ENCODE results near the gene MAP1LC3A. TPM values are rescaled to one million over a fixed set of nuclear protein-coding genes. Genes with fewer than 3 reads are reported as not detected.

The MAP1LC3A gene
- total RNA-seq, 1 donor from 2014 or later, result 120 TPM

DNA sequence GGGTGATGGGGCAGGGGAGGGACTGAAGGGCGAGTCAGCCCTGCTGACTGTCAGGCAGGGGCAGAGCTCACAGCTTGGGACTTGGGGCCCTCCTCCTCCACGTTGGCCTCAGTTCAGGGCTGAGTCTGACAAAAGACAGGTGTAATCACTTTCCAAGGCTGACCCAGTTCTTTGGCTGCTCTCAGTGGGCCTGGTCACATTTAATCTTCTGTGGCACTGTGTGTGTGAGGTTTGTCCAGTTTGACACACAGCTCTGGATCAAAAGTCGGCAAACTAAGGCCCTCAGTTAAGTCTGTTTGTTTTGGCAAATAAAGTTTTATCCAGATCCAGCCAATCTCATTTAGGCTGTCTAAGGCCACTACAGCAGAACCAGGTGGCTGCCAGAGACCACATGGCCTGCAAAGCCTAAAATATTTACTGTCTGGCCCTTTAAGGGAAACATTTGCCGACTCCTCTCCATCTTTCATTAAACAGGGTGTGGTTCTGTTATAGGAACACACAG, 5.1 kb upstream of the MAP1LC3A start:
- TF ChIP-seq, protein P1, sequence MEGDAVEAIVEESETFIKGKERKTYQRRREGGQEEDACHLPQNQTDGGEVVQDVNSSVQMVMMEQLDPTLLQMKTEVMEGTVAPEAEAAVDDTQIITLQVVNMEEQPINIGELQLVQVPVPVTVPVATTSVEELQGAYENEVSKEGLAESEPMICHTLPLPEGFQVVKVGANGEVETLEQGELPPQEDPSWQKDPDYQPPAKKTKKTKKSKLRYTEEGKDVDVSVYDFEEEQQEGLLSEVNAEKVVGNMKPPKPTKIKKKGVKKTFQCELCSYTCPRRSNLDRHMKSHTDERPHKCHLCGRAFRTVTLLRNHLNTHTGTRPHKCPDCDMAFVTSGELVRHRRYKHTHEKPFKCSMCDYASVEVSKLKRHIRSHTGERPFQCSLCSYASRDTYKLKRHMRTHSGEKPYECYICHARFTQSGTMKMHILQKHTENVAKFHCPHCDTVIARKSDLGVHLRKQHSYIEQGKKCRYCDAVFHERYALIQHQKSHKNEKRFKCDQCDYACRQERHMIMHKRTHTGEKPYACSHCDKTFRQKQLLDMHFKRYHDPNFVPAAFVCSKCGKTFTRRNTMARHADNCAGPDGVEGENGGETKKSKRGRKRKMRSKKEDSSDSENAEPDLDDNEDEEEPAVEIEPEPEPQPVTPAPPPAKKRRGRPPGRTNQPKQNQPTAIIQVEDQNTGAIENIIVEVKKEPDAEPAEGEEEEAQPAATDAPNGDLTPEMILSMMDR (IDR thresholded peaks at IDR 0.05), result no peak
- Mint-ChIP-seq H3K9me3 (ENCODE audit: low read depth) (no peaks in the 10 kb centered on the region), H3K4me3 (ENCODE audit: unreplicated experiment) (no peak overlapping the region), H3K27me3 (ENCODE audit: low read depth) (no peaks in the 10 kb centered on the region), H3K4me1 (ENCODE audit: low read depth) (peaks cover 14% of the 10 kb centered on the region), H3K27ac (ENCODE audit: unreplicated experiment) (no peak overlapping the region), H3K36me3 (ENCODE audit: low read depth) (no peaks in the 10 kb centered on the region)
- DNase-seq (ENCODE audit: low spot score), result peak; percentile 57

DNA sequence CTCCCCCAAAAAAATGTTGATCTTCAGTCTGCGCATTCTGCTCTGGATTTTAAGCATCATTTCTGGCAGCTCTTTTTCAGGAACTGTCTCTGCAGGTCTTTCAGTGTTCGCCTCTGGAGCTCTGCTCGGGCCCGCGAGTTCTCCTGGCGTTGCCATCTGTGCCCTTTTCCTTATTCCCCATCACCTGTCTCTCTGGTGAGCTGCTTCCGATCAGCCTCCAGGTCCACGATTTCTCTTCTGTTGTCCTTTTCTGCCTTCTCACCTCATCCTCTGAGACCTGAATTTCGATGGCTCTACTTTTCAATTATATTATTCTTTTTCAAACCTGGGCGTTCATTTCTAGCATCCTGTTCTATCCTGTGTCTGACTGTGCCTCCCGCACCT, 590 bp upstream of the MAP1LC3A start:
- TF ChIP-seq, protein P1 (IDR thresholded peaks at IDR 0.05), result no peak
- peak; percentile 26 for DNase-seq (ENCODE audit: low spot score)
- Mint-ChIP-seq H3K36me3 (ENCODE audit: low read depth) (peaks cover 2% of the 10 kb centered on the region), H3K4me1 (ENCODE audit: low read depth) (peaks cover 19% of the 10 kb centered on the region), H3K27ac (ENCODE audit: unreplicated experiment) (peak overlapping the region; percentile 92), H3K9me3 (ENCODE audit: low read depth) (no peaks in the 10 kb centered on the region), H3K4me3 (ENCODE audit: unreplicated experiment) (peak overlapping the region; percentile 88), H3K27me3 (ENCODE audit: low read depth) (no peaks in the 10 kb centered on the region)

DNA sequence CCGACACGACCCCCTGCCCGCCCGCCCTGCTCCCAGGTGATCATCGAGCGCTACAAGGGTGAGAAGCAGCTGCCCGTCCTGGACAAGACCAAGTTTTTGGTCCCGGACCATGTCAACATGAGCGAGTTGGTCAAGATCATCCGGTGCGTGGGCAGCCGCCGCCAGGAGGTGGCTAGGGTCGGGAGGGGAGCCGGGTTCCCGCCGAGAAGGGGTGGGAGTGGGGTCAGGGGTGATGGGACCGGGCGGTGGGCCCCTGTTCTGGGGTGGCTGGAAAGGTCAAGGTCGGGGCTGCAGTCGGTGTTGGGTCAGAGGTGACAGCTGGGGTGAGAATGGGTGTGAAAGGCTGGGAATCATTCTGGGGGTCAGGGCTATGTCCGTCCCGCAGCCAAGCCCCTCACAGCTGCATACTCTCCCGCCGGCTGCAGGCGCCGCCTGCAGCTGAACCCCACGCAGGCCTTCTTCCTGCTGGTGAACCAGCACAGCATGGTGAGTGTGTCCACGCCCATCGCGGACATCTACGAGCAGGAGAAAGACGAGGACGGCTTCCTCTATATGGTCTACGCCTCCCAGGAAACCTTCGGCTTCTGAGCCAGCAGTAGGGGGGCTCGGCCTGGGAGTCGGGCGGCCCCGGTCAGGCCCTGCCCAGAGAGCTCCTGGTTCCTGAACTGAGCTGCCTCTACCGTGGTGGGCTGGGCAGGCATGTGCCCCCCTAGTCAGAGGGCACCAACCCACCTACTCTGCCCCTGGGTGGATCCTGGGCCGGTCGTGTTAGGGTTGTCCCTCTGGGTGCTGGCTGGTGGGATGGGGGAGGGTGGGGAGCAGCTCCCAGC, 1.0 kb downstream of the MAP1LC3A start:
- Mint-ChIP-seq H3K4me1 (ENCODE audit: low read depth) (peaks cover 14% of the 10 kb centered on the region), H3K4me3 (ENCODE audit: unreplicated experiment) (peak overlapping the region; percentile 71), H3K27ac (ENCODE audit: unreplicated experiment) (peak overlapping the region; percentile 85), H3K27me3 (ENCODE audit: low read depth) (no peaks in the 10 kb centered on the region), H3K36me3 (ENCODE audit: low read depth) (peaks cover 2% of the 10 kb centered on the region), H3K9me3 (ENCODE audit: low read depth) (no peaks in the 10 kb centered on the region)
- TF ChIP-seq, protein P1 (IDR thresholded peaks at IDR 0.05), result peak; percentile 32
- peak; percentile 89 for DNase-seq (ENCODE audit: low spot score)

DNA sequence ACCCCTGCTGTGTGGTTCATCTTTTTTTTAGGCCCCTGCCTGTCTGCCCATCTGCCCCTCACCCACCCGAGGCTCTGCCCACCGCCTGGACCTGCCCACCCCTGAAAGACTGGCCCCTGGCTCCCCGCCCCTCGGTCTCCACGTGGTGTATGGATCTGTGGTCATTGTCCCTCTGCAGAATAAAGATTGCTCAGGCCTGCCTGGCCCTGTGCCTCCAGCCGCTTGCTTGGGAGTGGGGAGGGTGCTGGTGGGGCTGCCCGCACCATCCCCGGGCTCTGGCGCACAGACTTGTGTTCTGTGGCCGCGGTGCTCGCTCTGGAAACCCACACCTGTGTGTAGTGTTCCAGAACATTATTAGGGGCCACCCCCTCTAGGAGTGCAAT, 1.6 kb downstream of the MAP1LC3A start:
- Mint-ChIP-seq H3K27ac (ENCODE audit: unreplicated experiment) (peak overlapping the region; percentile 12), H3K27me3 (ENCODE audit: low read depth) (no peaks in the 10 kb centered on the region), H3K9me3 (ENCODE audit: low read depth) (no peaks in the 10 kb centered on the region), H3K4me3 (ENCODE audit: unreplicated experiment) (peak overlapping the region; percentile 45), H3K36me3 (ENCODE audit: low read depth) (peaks cover 2% of the 10 kb centered on the region), H3K4me1 (ENCODE audit: low read depth) (peaks cover 14% of the 10 kb centered on the region)
- TF ChIP-seq, protein P1 (IDR thresholded peaks at IDR 0.05), result no peak
- no peak for DNase-seq (ENCODE audit: low spot score)

DNA sequence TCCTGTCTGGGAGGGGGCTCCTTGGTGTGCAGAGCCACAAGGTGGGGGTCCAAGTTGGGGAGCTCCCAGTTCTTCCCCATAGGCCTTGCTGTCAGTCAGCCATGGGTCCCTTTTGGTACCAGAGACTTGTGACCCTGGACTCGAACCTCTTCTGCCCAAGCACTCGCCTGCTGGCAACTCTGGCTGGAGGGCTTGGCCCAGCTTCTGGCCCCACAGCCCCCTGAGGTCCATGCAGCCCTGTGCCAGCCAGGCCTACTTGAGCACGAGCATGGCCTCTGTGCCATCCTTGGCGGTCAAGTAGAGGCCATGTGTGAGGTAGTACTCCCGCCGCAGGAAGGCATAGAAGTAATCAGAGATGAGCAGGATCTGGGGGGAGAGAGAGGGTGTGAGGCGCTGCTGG, 2.1 kb downstream of the MAP1LC3A start:
- Mint-ChIP-seq H3K27me3 (ENCODE audit: low read depth) (no peaks in the 10 kb centered on the region), H3K27ac (ENCODE audit: unreplicated experiment) (peak overlapping the region; percentile 28), H3K4me1 (ENCODE audit: low read depth) (peaks cover 14% of the 10 kb centered on the region), H3K36me3 (ENCODE audit: low read depth) (peaks cover 2% of the 10 kb centered on the region), H3K4me3 (ENCODE audit: unreplicated experiment) (no peak overlapping the region), H3K9me3 (ENCODE audit: low read depth) (no peaks in the 10 kb centered on the region)
- peak; percentile 82 for DNase-seq (ENCODE audit: low spot score)
- TF ChIP-seq, protein P1 (IDR thresholded peaks at IDR 0.05), result no peak
